Stimulated activated CD4-positive, alpha-beta T cell treated with anti-CD3 and anti-CD28 coated beads, Interleukin-12 subunit alpha, Interleukin-12 subunit beta, amount 100 ng/mL, for 48 hours (primary cell): ENCODE data around the gene MAGEA6.
"Not testable (repeated sequence)": the region's sequence is repeated elsewhere in the genome, so short reads cannot be mapped to it uniquely, and the experiment has no call there.

Experiments used
- DNase-seq, 3 donors: peaks; one replicate each; pipeline ENCODE4 v3.0.0-alpha.2; 2020; ENCODE audit warnings: low read depth in 2 of 3, low spot score in 1 of 3

The MAGEA6 gene

GRCh38 chrX:152734143-152734858, 35.2 kb downstream of the MAGEA6 start:
- DNase-seq: not testable (repeated sequence)

GRCh38 chrX:152733261-152733975, 36.1 kb downstream of the MAGEA6 start, which contains the start of the genes CSAG1 and MAGEA12:
CSAG1 (minus strand) TSS chrX:152733721; CDS start chrX:152732460, 1,261 bp downstream.
MAGEA12 (plus strand) TSS chrX:152733757; CDS start chrX:152736162, 2,405 bp downstream.
- no peak for DNase-seq

- no peak for DNase-seq
These were observed 44.1 kb downstream of the MAGEA6 start for GRCh38 chrX:152725409-152725808.
